Stimulated activated CD4-positive, alpha-beta T cell treated with anti-CD3 and anti-CD28 coated beads, Interleukin-15, amount 100 ng/mL, for 48 hours (primary cell): ENCODE measurements around the gene RAB1B.

ENCODE experiments used
- DNase-seq, 2 donors: peaks; one replicate each; pipeline ENCODE4 v3.0.0-alpha.2; 2020; ENCODE audit warnings: low read depth in 2 of 2

RAB1B gene

DNA sequence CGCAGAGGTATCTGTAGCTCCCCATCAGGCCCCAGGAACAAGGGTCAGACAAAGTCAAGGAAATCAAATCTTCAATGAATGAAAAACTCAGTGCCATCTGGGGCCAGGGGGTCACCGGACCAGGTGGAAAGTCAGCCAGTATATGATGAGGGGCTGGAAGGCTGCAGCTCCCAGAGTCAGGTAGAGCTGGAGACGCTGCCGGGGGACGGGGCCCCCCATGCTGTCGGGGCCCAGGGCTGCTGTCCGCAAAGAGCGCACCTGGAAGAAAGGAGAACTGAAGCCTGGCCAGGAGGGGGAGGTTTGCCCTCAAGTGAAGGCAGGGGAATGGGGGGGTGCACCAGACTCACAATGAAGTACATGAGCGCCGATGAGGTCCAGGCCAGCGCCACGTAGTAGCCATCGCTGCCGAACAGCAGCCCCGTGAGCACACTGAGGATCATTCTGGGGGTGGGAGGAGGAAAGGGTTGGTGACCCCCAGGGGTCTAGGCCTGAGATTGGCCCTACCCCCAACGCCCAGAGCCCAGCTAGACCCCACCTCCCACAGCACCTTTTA, 16.2 kb downstream of the RAB1B start:
- DNase-seq: no peak

- no peak for DNase-seq
These were observed 17.0 kb downstream of the RAB1B start for GRCh38 chr11:66285250-66285947.

DNA sequence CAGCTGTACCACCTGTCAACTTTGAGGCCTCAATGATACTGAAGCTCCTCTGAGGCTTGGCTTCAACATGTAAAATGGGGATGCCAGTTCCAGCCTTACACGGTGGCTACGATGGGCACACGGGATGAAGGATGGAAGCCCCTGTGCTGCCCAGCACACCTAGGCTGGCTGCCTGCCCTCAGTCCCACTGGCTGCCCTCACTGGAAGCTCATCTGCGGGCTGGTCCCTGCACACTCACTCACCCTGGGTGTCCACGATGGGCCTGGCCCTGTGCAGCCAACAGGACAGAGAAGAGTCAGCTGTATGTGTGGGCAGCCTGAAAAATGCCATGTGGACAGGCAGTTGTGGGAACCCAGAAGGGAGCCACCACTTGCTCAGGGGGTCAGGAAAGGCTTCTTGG, 18.3 kb downstream of the RAB1B start:
- DNase-seq: no peak

DNA sequence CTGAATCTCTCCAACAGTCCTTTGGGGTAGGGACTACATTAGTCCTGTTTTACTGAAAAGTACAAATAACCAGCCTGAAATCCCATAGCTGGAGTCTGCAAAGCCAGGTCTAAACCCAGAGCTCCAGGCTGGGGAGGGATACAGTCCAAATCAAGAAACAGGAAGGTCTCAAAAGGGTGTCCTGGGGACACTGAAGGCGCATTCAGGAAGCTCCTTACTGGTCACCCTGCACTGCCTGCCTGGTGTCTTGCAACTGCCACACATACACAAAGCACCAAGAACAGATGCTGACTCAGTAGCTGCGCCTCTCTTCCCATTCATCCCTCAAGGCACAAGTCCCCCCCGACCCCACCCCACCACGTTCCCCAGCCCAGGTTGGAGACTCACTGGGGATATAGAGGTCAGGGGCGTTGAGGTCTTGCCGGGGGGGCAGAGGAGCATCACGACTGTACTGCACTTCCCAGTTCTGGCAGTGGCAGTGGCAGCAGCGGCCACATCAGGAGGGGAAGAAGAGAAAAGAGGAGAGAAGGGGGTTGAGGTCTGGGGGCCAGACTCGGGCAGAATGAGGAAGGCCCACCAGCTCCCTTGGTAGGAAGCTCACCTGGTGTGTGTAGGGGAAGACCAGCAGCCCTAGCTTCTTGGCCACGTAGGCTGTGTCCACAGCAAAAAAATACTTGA, 18.9 kb downstream of the RAB1B start:
- no peak for DNase-seq

DNA sequence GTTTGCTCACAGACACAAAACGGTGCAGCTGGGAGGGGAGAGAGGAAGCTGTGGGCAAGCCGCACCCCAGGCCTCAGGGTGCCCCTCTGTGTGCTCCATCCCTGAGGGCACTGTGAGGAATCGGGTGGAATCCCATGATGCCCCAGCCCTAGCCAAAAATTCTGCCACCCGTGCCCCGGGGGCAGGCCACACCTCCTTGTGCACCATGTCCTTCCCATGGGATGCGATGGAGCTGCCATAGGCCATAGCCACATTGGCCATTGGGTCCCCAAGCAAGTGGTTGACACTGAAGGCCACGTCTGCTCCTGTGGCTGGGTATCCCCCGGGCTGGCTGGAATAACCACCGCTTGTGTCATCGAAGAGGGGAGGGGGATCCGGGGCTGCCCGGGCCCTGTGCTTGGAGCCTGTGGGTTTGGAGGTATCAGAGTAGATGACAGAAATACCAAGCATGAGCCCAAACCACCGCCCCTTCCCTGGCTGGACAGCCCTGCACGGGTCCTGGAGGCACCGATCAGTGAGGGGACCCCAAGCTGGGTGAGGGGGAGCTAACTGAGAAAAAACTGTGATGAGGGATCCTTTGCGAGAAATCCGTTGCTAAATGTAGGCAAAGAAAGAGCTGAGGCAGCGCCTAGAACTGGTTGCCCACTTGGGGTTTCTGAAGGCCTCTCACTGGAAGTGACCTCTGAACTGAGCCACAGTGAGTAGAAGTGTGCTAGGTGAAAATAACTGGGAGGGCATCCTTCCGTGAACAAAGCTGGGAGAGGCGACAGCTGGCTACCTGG, 19.6 kb downstream of the RAB1B start:
- DNase-seq: no peak

GRCh38 chr11:66288671-66289547, 20.5 kb downstream of the RAB1B start, which contains the start of gene YIF1A:
Gene YIF1A (minus strand): TSS chr11:66289143. CDS start chr11:66288985, 158 bp downstream.
- peak; percentile 97 for DNase-seq

DNA sequence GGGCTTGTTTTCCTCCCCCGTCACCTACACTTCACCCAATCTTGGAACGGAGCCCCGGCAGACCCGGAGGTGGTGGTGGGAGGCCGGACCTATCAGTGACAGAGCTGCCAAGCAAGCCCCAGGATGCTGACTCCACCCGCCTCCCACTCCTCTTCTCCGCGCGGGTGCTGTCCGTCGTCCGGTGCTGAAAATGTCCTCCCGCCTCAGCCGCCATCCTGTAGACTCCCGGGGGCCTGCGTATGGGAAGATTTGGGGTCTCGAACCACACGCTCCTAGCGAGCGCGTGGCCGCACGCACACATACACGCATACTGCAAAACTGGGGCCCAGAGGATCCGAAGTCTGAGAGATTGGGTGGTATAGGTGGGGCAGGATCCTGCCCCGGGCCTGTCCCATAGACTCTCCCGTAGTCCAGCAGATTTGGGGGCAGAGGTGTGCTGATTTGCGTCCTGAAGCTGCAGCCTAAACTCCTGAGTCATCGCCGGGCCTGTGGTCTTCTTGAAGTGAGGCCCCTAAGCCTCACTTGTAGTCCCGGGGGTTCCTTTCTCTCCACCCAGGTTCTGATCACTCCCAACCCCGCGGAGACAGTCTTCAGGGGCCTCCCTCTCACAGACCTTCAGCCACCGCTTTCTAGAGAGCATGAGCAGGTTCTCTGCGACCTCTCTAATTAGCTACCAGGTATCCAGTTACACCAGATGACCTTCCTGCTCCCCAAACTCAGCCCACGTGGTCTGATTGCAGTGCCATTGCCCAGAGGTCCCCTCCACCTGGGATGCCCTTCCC, 21.3 kb downstream of the RAB1B start:
- peak; percentile 77 to 80 for DNase-seq

- DNase-seq: no peak
These were observed 21.8 kb downstream of the RAB1B start for GRCh38 chr11:66290330-66290621.

DNA sequence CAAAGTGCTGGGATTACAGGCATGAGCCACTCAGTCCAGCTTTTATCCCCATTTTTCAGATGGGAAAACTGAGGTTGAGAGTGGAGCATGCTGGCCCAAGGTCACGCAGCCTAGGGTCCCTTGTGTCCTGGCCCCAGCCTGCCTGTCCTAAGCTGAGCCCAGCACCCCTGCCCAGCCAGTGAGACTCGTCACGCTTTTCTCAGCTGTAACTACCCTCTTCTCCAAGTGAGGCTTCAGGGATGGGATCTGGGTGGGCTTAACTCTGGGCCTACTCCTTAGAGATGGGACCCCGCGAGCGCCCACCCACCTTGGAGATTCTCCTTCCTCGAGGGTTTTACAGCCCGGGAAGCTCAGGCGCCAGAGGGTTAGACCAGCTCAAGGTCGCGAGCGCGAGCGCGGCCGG, 22.9 kb downstream of the RAB1B start:
- no peak for DNase-seq

DNA sequence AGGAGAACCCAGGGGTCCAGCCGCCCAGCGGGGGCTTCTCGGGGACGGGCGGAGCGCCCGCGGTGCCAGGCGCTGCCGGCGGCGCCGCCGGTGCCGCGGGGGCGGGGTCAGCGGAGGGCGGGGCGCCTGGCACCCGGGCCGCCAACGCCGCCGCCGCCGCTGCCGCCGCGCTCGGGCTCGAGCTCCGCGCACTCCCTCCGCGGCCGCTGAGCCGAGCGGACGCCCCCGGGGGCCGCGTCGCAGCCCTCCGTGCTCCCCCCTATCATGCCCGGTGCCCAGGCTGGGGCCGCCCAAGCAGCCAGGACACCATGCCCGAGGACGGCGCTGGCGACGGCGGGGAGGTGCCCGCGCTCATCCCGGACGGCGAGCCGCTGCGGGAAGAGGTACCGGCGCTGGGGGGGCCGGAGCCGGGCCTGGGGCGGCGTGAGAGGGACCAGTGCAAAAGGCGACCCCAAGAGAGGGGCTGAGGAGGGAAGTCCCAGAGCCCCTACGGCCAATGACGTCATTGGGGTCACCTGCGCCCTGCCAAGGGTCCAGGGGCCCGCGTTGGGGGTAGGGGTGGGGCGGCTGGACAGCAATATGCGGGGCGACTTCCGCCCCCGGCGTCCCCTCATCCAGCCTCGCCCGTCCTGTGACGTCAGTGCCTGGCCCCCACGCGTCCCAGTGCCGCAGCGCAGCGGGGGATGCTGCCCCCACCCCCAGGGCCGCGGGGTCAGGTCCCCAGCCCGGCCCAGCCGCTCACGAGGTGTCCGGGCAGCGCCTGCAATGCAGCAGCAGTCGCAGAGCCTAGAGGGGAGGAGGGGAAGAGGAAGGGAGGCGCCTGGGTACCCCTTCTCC, 23.5 kb downstream of the RAB1B start, which contains the start of gene TMEM151A:
TMEM151A (plus strand) TSS at position 189 of the 837 bp plus-strand sequence; CDS start at position 309, 120 bp downstream.
- DNase-seq: no peak

DNA sequence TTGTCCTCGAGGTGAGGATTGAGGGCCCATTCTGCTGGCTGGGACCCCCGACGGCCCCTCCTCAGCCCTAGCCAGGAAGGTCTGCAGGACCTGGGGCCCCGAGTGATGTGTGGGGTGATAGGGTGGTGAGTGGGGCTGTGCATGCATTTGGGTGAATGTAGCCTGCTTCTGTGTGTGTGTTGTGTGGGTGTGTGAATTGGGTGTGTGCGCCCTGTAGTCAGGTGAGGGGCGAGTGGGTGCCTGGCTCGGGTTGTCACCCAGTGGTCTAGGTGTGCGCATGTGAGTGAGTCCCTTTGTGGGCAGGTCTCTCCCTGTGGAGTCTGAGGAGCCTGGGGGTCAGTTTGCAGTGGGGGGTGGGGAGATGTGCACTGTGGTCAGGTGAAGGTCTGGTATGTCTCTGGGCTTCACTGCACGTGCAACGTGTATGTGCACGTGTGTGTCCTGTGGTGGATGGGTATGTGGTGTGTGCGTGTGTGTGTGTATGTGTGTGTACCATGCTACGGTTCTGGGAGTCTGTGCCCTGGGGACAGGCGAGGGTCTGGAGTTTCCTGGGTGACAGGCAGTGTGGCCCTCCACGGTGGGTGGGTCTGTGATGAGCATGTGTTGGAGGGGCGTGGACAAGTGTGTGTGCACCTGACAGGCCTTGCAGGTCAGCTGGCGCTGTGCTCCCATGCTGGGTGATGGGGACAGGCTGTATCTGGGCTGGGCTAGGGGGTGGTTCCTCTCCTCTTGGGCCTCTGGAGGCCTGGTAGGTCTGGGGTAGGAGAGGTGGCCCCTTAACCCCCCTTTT, 24.3 kb downstream of the RAB1B start:
- no peak for DNase-seq

DNA sequence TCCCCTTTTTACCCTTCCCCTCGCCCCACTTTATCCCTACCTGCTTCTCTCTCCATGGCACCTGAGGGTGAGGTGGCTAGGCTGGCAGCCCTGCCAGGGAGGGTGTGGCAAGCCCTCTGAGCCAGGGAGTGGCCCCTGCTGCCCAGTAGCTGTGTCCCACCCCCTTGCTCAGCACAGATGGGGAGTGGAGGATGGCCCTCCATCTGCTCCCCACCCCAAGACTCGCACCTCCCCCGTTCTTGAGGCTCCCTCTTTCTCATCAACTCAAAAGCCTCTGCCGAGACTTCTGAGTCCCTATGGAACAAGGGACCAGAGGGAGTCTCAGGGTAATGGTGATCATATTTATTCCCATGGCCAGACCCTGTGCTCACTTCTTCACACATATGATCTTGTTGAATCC, 24.9 kb downstream of the RAB1B start:
- no peak for DNase-seq

GRCh38 chr11:66293777-66294625, 25.6 kb downstream of the RAB1B start:
- DNase-seq: no peak

GRCh38 chr11:66294626-66295620, 26.5 kb downstream of the RAB1B start:
- DNase-seq: no peak

DNA sequence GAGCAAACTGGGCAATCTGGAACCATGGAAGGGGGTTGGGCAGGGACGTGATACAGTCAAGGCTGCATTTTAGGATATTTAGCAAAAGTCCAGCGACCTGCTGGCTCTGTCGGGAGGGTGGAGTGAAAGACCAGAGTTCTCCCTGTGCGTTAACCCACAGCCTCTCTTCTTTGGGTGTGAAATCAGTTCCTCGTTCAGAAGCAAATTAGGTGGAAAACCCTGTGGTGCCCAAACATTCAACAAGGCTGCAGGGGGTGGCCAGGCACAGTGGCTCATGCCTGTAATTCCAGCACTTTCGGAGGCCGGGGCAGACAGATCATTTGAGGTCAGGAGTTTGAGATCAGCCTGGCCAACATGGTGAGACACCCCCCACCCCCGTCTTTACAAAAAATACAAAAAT, 29.2 kb downstream of the RAB1B start:
- DNase-seq: no peak

DNA sequence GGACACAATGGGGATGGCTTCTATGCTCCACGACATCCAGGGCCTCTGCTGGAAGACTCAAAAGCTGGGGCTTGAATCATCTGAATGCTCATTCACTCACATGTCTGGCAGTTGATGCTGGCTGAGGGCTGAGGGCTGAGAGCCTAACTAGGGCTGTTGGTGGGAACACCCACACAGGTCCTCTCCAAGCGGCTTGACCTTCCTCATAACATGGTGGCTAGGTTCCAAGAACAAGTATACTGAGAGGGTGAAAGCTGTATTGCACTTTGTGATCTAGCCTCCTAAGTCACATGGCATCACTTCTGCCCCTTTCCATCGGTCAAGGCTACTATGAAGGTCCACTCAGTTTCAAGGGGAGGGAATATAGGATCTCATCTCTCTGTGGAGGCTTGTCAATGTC, 30.7 kb downstream of the RAB1B start:
- no peak for DNase-seq

DNA sequence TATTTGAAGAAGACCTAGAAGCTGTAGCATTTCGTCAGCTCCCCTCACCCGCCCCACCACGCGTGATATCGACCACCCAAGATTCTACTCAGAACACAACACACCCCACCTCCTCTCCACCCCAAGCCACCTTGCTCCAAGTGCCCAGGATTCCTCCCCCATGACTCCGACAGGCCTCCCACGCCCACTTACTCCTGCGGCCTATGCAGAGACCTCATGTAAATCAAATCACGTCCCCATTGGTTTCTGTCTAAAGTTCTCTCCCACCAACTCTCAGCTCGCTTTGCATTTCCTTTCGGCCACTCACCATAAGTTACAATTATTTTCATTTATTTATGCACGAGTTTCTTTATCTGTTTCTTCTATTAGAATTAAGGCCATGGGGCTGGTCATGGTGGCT, 34.2 kb downstream of the RAB1B start:
- no peak for DNase-seq
